Fibroblast of skin of right biceps (primary cell): ENCODE data around the gene LAPTM4A.

ENCODE experiments used
- DNase-seq: peaks from one replicate; pipeline ENCODE4 v3.0.0-alpha.2; 2013

The LAPTM4A gene

GRCh38 chr2:20016346-20016745 lies 35.1 kb downstream of the LAPTM4A start:
- no peak for DNase-seq

- DNase-seq: peak; percentile 61
These were observed 35.8 kb downstream of the LAPTM4A start for GRCh38 chr2:20015482-20016083.

GRCh38 chr2:20013126-20013849 lies 38.1 kb downstream of the LAPTM4A start:
- DNase-seq: no peak

- peak; percentile 27 for DNase-seq
These were observed 38.9 kb downstream of the LAPTM4A start, which contains the start of gene MATN3 for GRCh38 chr2:20012282-20013125. MATN3 (minus strand) TSS chr2:20012668; CDS start chr2:20012631, 37 bp downstream.

- DNase-seq: no peak
These were observed 39.5 kb downstream of the LAPTM4A start for GRCh38 chr2:20012032-20012281.

GRCh38 chr2:20011276-20012031 lies 40.0 kb downstream of the LAPTM4A start:
- DNase-seq: no peak

- no peak for DNase-seq
These were observed 42.7 kb downstream of the LAPTM4A start for GRCh38 chr2:20008703-20009102.

- DNase-seq: no peak
These were observed 45.4 kb downstream of the LAPTM4A start for GRCh38 chr2:20005891-20006470.

- no peak for DNase-seq
These were observed 46.3 kb downstream of the LAPTM4A start for GRCh38 chr2:20005067-20005627.

- no peak for DNase-seq
These were observed 50.0 kb downstream of the LAPTM4A start for GRCh38 chr2:20001361-20001863.

GRCh38 chr2:19993731-19994130 lies 57.7 kb downstream of the LAPTM4A start:
- no peak for DNase-seq

GRCh38 chr2:19991895-19992294 lies 59.5 kb downstream of the LAPTM4A start:
- DNase-seq: no peak

GRCh38 chr2:19990416-19990728 lies 61.1 kb downstream of the LAPTM4A start:
- no peak for DNase-seq

GRCh38 chr2:19989667-19990415 lies 61.6 kb downstream of the LAPTM4A start, which contains the start of gene WDR35:
WDR35 (minus strand) TSS chr2:19990105; CDS start chr2:19990015, 90 bp downstream.
- DNase-seq: peak; percentile 86

- no peak for DNase-seq
These were observed 62.1 kb downstream of the LAPTM4A start for GRCh38 chr2:19989342-19989666.

GRCh38 chr2:19988600-19988999 lies 62.8 kb downstream of the LAPTM4A start:
- DNase-seq: no peak

GRCh38 chr2:19987936-19988335 lies 63.5 kb downstream of the LAPTM4A start:
- DNase-seq: no peak
